Superior temporal gyrus (tissue), 1 donor: ENCODE data around the gene ATP8A2.

ENCODE experiments used
- DNase-seq: peaks from one replicate; pipeline ENCODE4 v3.0.0-alpha.2; 2016; ENCODE audit errors: extremely low spot score

ATP8A2 gene

GRCh38 chr13:25847635-25848626, 476.2 kb downstream of the ATP8A2 start:
- DNase-seq, result no peak

DNA sequence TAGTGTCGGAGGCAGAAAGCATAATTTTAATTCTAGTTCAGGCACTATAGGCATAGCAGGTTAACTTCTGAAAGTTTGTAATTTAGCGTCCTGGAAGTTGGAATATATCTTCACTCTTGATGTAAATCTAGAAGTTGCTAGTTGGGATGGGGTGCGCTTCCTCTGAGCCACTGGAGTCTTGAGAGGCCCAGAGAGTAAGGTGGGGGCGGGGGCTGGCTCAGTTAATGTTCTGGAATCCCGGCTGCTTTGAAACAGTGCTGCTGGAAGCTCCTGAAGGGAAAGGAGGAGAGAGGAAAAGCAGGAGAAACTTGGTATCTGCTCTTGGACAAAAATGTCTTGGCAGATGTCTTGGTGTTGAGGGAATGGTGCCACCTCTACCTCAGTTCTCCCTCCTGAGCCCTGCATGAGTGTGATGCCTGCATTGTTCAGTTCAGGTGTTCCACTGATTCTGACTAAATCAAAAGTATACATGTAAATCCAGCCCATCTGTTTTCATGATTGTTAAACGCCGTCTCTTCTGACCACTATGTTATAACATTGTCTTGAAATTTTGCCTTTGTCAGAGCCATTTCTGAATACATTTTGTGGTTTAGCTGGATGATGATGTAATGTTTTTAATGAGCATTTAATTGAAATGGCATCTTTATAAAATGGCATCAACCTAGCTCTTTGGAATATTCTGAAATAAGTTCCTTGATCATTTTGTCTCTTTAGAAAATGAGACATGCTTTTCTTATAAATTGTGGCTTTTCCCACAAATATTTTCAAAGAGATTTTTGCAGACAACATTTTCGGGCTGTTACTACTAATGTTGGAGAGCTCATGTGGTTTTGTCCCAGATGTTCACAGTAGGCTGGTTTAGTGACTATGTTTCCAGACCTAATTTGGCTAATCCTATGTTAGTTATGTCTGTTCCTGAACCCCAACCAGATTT, 477.3 kb downstream of the ATP8A2 start:
- no peak for DNase-seq

DNA sequence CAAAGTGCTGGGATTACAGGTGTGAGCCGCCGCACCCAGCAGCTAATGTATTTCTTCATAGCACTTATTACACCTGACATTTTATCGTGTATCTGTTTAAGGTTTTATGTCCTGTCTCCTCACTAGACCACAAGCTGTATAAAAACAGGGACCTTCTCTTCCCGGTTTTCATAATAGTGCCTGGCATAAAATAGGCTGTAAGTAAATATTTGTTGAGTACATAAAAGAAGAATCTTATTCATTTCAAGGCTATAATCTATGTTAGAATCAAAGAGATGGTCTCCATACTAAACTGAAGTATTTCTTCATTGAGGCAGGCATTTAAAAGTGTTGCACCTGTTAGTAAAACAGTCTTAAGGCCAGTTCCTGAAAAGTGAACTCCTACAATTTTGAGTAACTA, 486.1 kb downstream of the ATP8A2 start:
- no peak for DNase-seq

DNA sequence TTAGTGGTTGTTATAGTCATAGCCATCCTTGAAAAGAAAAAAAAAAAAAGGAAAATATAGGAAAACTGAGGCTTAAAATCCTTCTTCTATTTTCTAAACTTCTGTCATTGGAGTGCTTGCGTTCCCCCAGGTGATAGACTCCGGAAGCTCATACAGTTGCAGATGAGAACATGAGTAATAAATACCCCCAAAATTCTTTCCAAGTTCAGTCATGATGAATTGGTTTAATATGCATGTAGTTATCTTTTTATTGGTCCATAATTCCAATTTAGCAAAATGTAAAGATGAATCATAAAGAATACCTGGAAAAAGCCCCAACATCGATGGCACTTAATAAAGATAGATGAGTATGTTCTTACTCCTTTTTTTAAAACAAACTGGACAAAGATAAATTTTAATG, 487.8 kb downstream of the ATP8A2 start:
- no peak for DNase-seq

DNA sequence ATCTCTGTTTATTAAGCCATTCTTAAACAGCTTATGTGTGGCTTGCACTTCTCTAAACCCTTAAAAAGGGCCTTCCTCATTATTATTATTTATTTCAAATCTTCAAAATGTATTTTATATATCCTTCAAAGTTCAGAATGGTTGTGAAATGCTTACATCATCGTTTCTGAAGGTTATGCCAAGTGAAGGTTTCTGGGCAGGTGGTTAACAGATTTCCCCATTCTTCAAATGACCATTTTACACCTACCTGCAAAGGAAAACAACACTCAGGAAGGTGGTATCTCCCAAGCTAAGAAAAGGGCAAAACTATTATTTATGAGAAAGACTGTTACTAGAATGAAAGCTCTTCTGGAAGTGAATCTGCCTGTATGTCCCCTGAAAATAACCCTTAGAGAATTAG, 488.5 kb downstream of the ATP8A2 start:
- no peak for DNase-seq

GRCh38 chr13:25860862-25861261, 489.1 kb downstream of the ATP8A2 start:
- no peak for DNase-seq

DNA sequence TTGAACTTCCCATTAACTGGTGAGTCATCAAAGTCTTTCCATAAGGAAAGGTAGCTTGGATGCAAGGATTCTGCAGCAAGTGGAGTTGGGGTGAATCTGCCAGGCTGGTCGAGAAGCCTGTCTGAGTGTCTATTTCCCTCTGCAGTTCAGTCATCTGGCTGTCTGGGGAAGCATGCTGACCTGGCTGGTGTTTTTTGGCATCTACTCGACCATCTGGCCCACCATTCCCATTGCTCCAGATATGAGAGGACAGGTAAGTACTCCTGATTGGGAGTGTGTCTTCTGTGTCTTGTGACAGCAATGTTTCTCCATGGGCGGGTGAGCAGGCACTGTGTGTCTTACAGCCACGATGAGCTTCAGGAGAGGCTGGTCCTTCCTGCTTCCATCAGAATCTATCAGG, 490.4 kb downstream of the ATP8A2 start:
- no peak for DNase-seq

- DNase-seq, result no peak
Measured at GRCh38 chr13:25864116-25864515, 492.3 kb downstream of the ATP8A2 start.

- DNase-seq, result no peak
Measured at GRCh38 chr13:25864936-25865335, 493.2 kb downstream of the ATP8A2 start.

DNA sequence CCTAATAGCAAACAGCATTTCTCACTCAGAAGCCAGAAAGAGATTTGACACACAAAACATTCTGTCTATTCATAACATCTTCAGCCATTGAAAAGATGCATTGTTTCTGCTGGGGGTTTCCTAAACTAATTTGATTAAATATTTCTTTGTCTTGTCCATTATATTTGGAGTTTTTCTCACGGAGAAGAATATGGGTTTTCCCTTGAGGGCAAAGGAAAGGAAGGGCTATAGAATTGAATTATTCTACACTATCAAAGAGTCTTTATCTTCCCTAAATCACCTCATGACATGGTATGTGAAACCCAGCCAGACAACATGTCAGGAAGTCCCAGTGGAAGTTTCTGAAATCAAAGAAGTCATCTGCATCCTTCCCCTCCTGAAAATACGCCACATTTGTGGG, 493.6 kb downstream of the ATP8A2 start:
- no peak for DNase-seq

DNA sequence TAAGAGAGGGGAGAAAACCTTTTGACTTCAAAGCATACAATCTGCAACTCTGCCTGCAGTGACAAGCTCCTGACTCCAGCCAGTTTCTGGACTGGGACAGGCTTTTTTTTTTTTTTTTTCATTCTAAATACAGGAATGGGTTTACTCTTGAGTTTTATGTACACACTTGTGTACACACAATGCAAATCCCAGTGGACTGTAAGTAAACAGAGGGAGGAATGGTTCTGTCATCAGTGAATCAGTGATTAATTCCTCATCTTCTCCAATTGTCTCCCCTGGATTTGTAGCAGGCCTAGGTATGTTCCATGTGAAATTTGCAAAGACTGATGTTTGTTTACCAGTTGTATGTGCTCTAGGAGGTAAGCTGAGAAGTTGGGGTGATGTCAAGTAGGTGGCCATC, 495.3 kb downstream of the ATP8A2 start:
- DNase-seq, result no peak

- no peak for DNase-seq
Measured at GRCh38 chr13:25868490-25868889, 496.7 kb downstream of the ATP8A2 start.

GRCh38 chr13:25869941-25870340, 498.2 kb downstream of the ATP8A2 start:
- DNase-seq, result no peak

- DNase-seq, result no peak
Measured at GRCh38 chr13:25871389-25872125, 499.8 kb downstream of the ATP8A2 start.

DNA sequence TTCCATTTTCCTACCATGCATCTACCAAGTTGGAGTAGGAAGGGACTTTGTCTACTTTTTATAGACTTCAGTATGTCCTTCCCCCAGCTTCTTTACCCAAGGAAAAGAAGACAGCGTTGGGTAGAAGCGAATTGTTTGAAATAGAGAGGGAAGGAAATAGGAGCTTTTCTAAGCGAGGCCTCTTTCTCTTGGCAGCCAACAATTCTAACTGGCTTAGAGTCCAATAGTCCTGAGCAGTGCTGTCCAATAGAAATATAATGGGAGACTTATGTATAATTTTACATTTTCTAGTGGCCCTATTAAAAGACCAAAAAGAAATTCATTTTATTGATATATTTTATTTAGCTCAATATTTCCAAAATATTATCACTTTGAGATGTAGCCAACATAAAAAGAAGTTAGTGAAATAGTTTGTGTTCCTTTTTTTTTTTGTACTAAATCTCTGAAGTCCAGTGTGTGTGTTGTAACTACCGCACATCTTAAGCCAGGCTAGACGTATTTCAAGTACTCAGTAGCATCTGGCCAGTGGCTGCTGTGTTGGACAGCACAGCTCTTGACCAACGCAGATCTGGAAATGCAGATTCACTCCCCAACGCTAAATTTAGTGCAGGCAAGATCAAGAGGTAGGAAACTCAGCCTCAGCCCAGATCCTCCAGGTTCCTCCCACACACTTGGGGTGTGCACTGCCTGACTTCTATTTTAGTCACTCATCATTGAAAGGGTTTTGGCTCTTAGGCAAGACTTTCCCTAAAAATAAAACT, 500.9 kb downstream of the ATP8A2 start:
- no peak for DNase-seq

- DNase-seq, result no peak
Measured at GRCh38 chr13:25873242-25873612, 501.5 kb downstream of the ATP8A2 start.

DNA sequence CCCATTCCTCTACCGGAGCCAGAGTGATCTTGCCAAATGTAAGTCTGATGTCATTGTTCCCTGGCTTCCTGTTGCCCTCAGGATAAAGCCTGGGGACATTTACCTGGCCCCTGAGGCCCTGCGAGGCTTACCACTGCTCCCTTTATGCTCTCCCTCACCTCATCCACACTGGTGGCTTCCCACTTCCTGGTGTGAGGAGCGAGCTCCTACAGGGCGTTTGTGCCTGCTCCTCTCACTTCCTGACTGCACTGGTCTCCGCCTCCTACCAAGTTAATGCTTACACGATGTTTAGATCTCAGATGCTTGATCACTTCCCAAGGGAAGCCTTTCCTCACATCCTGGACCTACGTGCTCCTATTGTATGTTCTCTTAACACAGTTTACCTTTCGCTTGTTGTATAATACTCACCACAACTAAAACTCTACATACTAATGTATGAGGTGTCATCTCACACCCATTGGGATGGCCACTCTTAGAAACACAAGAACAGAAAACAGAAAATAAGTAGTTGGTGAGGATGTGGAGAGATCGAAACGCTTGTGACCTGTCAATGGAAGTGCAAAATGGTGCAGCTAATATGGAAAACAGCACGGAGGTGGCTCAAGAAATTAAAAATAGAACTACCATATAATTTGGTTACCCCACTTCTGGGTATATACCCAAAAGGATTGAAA, 502.4 kb downstream of the ATP8A2 start:
- DNase-seq, result no peak

DNA sequence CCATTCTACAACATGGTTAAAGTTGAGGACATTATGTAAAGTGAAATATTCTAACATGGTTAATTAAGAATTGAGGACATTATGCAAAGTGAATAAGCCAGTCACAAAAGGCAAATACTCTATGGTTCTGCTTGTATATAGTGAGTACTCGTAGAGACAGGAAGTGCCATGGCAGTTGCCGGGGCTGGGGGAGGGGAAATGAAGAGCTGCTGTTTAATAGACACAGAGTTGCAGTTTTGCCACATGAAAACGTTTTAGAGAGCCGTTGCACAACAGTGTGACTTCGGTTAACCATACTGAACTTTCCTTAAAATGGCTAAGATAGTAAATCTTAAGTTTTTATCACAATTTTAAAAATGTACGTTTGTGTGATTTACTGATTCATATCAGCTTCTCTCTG, 503.1 kb downstream of the ATP8A2 start:
- DNase-seq, result no peak

- DNase-seq, result no peak
Measured at GRCh38 chr13:25876247-25876646, 504.5 kb downstream of the ATP8A2 start.

- DNase-seq, result no peak
Measured at GRCh38 chr13:25879466-25879865, 507.7 kb downstream of the ATP8A2 start.
